A673 (cell line): ENCODE data around the gene SLC22A23. TPM values are rescaled to one million over a fixed set of nuclear protein-coding genes. Genes with fewer than 3 reads are reported as not detected.

Experiments
- BruUV-seq: library from RNA; stranded (reverse); fragments of 400-500 nt; replicated peaks from 2 replicates; lab custom pipeline; 2021; lab: Mats Ljungman, UMichigan
- CTCF ChIA-PET: fragments of 300-600 bp; sonication (Branson Sonifier 250); formaldehyde crosslinking; loops from one replicate; lab custom pipeline; 2022; ENCODE audit warnings: antibody characterized with exemption; lab: Charles Lee
- POLR2A ChIA-PET: fragments of 300-600 bp; sonication (Branson Sonifier 250); formaldehyde crosslinking; loops from one replicate; lab custom pipeline; 2022; ENCODE audit warnings: antibody characterized with exemption; ENCODE audit not compliant: low non-redundant PET; lab: Charles Lee
- DNase-seq: peaks from one replicate; pipeline ENCODE4 v3.0.0-alpha.2; 2015; ENCODE audit warnings: low spot score
- H3K27ac ChIP-seq: fragments of 200-600 bp; sonication (generic); 2 replicates; pipeline ENCODE4 v1.5.1; 2016; ENCODE audit warnings: mixed run types, low read depth, mild to moderate bottlenecking, mixed read lengths, antibody characterized with exemption, low read length; ENCODE audit not compliant: poor library complexity, severe bottlenecking
- H3K27me3 ChIP-seq: fragments of 200-600 bp; sonication (generic); replicated peaks from 2 replicates; pipeline ENCODE4 v1.6.1; 2017; ENCODE audit warnings: mixed run types, low read depth, mild to moderate bottlenecking, mixed read lengths, antibody characterized with exemption, low read length; ENCODE audit not compliant: insufficient read depth, poor library complexity
- H3K36me3 ChIP-seq: fragments of 200-600 bp; sonication (generic); 2 replicates; pipeline ENCODE4 v1.6.1; 2016; ENCODE audit warnings: mixed run types, mild to moderate bottlenecking, mixed read lengths, antibody characterized with exemption, low read length; ENCODE audit not compliant: insufficient read depth, poor library complexity, severe bottlenecking
- H3K4me1 ChIP-seq: fragments of 200-600 bp; sonication (generic); 2 replicates; pipeline ENCODE4 v1.6.1; 2017; ENCODE audit warnings: mixed run types, mild to moderate bottlenecking, mixed read lengths, antibody characterized with exemption, low read length; ENCODE audit not compliant: insufficient read depth, poor library complexity, severe bottlenecking
- H3K4me3 ChIP-seq: fragments of 200-600 bp; sonication (generic); 2 replicates; pipeline ENCODE4 v1.5.1; 2016; ENCODE audit warnings: low read depth, mixed run types, mild to moderate bottlenecking, mixed read lengths, low read length; ENCODE audit not compliant: poor library complexity, severe bottlenecking
- H3K9me3 ChIP-seq: fragments of 200-600 bp; sonication (generic); 2 replicates; pipeline ENCODE4 v1.6.1; 2016; ENCODE audit warnings: mixed run types, low read depth, mild to moderate bottlenecking, mixed read lengths, antibody characterized with exemption, low read length; ENCODE audit not compliant: poor library complexity, severe bottlenecking
- EZH2 ChIP-seq: fragments of 200-600 bp; sonication (generic); IDR thresholded peaks from 2 replicates; pipeline ENCODE4 v1.6.1; 2017; ENCODE audit warnings: borderline replicate concordance, low read depth, mild to moderate bottlenecking, mixed read lengths, antibody characterized with exemption, low read length; ENCODE audit not compliant: poor library complexity, severe bottlenecking
- intact Hi-C: fragments of 100-400 bp; cut with micrococcal nuclease; formaldehyde crosslinking; loops from one replicate; pipeline ENCODE4 v1.10.0; 2022; ENCODE audit not compliant: unreplicated experiment
- total RNA-seq: library from RNA; stranded (reverse); gene quantifications from 2 replicates; pipeline ENCODE4 v1.2.3, GENCODE V29; 2021
- TF ChIP-seq, protein P1 (sequence below): fragments of 300-800, 200-600 bp; sonication (generic); conservative IDR thresholded peaks from 2 replicates; pipeline ENCODE4 v1.5.1; 2017; ENCODE audit warnings: low read depth, mild to moderate bottlenecking, antibody characterized with exemption, low read length, moderate library complexity, mixed read lengths

The SLC22A23 gene
- total RNA-seq, 1 experiment from 2014 or later = 6.2 TPM

- Histone ChIP-seq H3K27me3 (no peaks in the 10 kb centered on the region), H3K9me3 (no peaks in the 10 kb centered on the region), H3K4me1 (peaks cover 51% of the 10 kb centered on the region), H3K27ac (no peak overlapping the region), H3K4me3 (no peak overlapping the region), H3K36me3 (no peaks in the 10 kb centered on the region)
- ChIA-PET CTCF (no interaction called here), POLR2A (no interaction called here)
- BruUV-seq = no TSS peak
- DNase-seq = no peak
- intact Hi-C loops = no loop called here
- no peak for TF ChIP-seq EZH2
- TF ChIP-seq, protein P1, sequence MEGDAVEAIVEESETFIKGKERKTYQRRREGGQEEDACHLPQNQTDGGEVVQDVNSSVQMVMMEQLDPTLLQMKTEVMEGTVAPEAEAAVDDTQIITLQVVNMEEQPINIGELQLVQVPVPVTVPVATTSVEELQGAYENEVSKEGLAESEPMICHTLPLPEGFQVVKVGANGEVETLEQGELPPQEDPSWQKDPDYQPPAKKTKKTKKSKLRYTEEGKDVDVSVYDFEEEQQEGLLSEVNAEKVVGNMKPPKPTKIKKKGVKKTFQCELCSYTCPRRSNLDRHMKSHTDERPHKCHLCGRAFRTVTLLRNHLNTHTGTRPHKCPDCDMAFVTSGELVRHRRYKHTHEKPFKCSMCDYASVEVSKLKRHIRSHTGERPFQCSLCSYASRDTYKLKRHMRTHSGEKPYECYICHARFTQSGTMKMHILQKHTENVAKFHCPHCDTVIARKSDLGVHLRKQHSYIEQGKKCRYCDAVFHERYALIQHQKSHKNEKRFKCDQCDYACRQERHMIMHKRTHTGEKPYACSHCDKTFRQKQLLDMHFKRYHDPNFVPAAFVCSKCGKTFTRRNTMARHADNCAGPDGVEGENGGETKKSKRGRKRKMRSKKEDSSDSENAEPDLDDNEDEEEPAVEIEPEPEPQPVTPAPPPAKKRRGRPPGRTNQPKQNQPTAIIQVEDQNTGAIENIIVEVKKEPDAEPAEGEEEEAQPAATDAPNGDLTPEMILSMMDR = no peak
Observed at GRCh38 chr6:3343089-3343883, 113.6 kb downstream of the SLC22A23 start.

GRCh38 chr6:3341467-3341866 lies 115.4 kb downstream of the SLC22A23 start:
- POLR2A ChIA-PET = interaction anchor here (0.6 kb wide), 1 partner anchor 1860 kb away, joined by 3 read pairs; no protein-coding TSS in a partner anchor
- H3K27ac ChIP-seq = peak overlapping the region; percentile 79
- H3K4me1 ChIP-seq = peaks cover 61% of the 10 kb centered on the region
- H3K27me3 ChIP-seq = no peaks in the 10 kb centered on the region
- intact Hi-C loops = no loop called here
- H3K4me3 ChIP-seq = no peak overlapping the region
- no TSS peak for BruUV-seq
- CTCF ChIA-PET = no interaction called here
- H3K9me3 ChIP-seq = no peaks in the 10 kb centered on the region
- H3K36me3 ChIP-seq = no peaks in the 10 kb centered on the region
- peak; percentile 70 for DNase-seq
- TF ChIP-seq, protein P1 = no peak
- no peak for TF ChIP-seq EZH2

- intact Hi-C loops = no loop called here
- H3K4me3 ChIP-seq = no peak overlapping the region
- CTCF ChIA-PET = interaction anchor here (0.6 kb wide), 1 partner anchor 28 kb away, joined by 3 read pairs; no protein-coding TSS in a partner anchor
- DNase-seq = no peak
- POLR2A ChIA-PET = interaction anchor here (0.6 kb wide), 1 partner anchor 1861 kb away, joined by 3 read pairs; no protein-coding TSS in a partner anchor
- H3K9me3 ChIP-seq = no peaks in the 10 kb centered on the region
- H3K27me3 ChIP-seq = no peaks in the 10 kb centered on the region
- no peak for TF ChIP-seq EZH2
- TF ChIP-seq, protein P1 = no peak
- H3K4me1 ChIP-seq = peaks cover 61% of the 10 kb centered on the region
- no TSS peak for BruUV-seq
- peak overlapping the region; percentile 79 for H3K27ac ChIP-seq
- no peaks in the 10 kb centered on the region for H3K36me3 ChIP-seq
Observed at GRCh38 chr6:3340894-3341293, 116.0 kb downstream of the SLC22A23 start.
